HepG2 (cell line): Measurements from ENCODE around the gene RSF1. TPM values are rescaled to one million over a fixed set of nuclear protein-coding genes. Genes with fewer than 3 reads are reported as not detected.

ENCODE experiments used
- FOXA1 ChIP-seq, 2 experiments: fragments of 450-650 bp in 1 of 2; sonication (generic) in 1 of 2; formaldehyde crosslinking in 1 of 2; IDR thresholded peaks; 2 replicates each; pipeline versions ENCODE4 v1.4.0 to v1.6.1; 2016 to 2020; ENCODE audit warnings: missing genetic modification reagents in 1 of 2
- FOXP1 ChIP-seq, 2 experiments: fragments of 450-650 bp in 1 of 2; IDR thresholded peaks; 2 replicates each; pipeline ENCODE4 v1.6.1; 2017 to 2018; ENCODE audit warnings: antibody characterized with exemption in 1 of 2
- ISL2 ChIP-seq: sonication (generic); formaldehyde crosslinking; IDR thresholded peaks from 2 replicates; pipeline ENCODE4 v1.5.0; 2020; ENCODE audit warnings: missing genetic modification reagents
- TRAFD1 ChIP-seq: sonication (generic); formaldehyde crosslinking; IDR thresholded peaks from 2 replicates; pipeline ENCODE4 v1.5.1; 2020; ENCODE audit warnings: missing genetic modification reagents, mild to moderate bottlenecking, borderline replicate concordance
- polyA plus RNA-seq, 8 experiments: library from polyadenylated mRNA; depleted of rRNA in 3 of 8; stranded (reverse) in 7 of 8; unstranded in 1 of 8; fragments of >200 nt; fragmentation: Illumina TruSeq in 4 of 8; extraction: Trizol in 4 of 8; gene quantifications; 2 replicates each; pipeline versions ENCODE4 v1.2.1 to v1.2.3, GENCODE V29; 2011 to 2016; ENCODE audit warnings: low read depth in 4 of 8, missing spikeins in 1 of 8, mixed read lengths in 1 of 8; ENCODE audit not compliant: insufficient read depth in 1 of 8
- total RNA-seq, 5 experiments: library from RNA; depleted of rRNA; stranded (reverse); fragments of >200 nt; fragmentation: Illumina TruSeq; extraction: Trizol; gene quantifications; 2 replicates each; pipeline ENCODE4 v1.2.3, GENCODE V29; 2016; ENCODE audit warnings: low read depth in 1 of 5
- TF ChIP-seq, protein P1 (sequence below): sonication (generic); formaldehyde crosslinking; conservative IDR thresholded peaks from 2 replicates; pipeline ENCODE4 v1.4.0; 2020; ENCODE audit warnings: mild to moderate bottlenecking, missing genetic modification reagents, moderate library complexity
- TF ChIP-seq, protein P2 (sequence below): sonication (generic); formaldehyde crosslinking; IDR thresholded peaks from 2 replicates; pipeline ENCODE4 v1.4.0; 2020; ENCODE audit warnings: missing genetic modification reagents, borderline replicate concordance
- TF ChIP-seq, protein P3 (sequence below): IDR thresholded peaks from 2 replicates; pipeline ENCODE4 v1.6.1; 2016; ENCODE audit warnings: low read depth

RSF1 gene
- total and polyA plus RNA-seq, 2 of the 13 experiments (the other 11 are each of a cell fraction or from before 2014, with no cell fraction given) = 15.5 to 33.1 TPM

GRCh38 chr11:77729063-77729462 lies 91.5 kb downstream of the RSF1 start (continued):
- TF ChIP-seq, protein P1, sequence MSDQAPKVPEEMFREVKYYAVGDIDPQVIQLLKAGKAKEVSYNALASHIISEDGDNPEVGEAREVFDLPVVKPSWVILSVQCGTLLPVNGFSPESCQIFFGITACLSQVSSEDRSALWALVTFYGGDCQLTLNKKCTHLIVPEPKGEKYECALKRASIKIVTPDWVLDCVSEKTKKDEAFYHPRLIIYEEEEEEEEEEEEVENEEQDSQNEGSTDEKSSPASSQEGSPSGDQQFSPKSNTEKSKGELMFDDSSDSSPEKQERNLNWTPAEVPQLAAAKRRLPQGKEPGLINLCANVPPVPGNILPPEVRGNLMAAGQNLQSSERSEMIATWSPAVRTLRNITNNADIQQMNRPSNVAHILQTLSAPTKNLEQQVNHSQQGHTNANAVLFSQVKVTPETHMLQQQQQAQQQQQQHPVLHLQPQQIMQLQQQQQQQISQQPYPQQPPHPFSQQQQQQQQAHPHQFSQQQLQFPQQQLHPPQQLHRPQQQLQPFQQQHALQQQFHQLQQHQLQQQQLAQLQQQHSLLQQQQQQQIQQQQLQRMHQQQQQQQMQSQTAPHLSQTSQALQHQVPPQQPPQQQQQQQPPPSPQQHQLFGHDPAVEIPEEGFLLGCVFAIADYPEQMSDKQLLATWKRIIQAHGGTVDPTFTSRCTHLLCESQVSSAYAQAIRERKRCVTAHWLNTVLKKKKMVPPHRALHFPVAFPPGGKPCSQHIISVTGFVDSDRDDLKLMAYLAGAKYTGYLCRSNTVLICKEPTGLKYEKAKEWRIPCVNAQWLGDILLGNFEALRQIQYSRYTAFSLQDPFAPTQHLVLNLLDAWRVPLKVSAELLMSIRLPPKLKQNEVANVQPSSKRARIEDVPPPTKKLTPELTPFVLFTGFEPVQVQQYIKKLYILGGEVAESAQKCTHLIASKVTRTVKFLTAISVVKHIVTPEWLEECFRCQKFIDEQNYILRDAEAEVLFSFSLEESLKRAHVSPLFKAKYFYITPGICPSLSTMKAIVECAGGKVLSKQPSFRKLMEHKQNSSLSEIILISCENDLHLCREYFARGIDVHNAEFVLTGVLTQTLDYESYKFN (CRISPR knock-in tag) = 0 out of 2 replicates have a peak, but pooled peaks have one; percentile 36
- TF ChIP-seq, protein P2, sequence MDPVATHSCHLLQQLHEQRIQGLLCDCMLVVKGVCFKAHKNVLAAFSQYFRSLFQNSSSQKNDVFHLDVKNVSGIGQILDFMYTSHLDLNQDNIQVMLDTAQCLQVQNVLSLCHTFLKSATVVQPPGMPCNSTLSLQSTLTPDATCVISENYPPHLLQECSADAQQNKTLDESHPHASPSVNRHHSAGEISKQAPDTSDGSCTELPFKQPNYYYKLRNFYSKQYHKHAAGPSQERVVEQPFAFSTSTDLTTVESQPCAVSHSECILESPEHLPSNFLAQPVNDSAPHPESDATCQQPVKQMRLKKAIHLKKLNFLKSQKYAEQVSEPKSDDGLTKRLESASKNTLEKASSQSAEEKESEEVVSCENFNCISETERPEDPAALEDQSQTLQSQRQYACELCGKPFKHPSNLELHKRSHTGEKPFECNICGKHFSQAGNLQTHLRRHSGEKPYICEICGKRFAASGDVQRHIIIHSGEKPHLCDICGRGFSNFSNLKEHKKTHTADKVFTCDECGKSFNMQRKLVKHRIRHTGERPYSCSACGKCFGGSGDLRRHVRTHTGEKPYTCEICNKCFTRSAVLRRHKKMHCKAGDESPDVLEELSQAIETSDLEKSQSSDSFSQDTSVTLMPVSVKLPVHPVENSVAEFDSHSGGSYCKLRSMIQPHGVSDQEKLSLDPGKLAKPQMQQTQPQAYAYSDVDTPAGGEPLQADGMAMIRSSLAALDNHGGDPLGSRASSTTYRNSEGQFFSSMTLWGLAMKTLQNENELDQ (CRISPR knock-in tag) = no peak
- no peak for TF ChIP-seq FOXA1 (IDR thresholded peaks at IDR 0.05)
- TF ChIP-seq FOXA1 (CRISPR knock-in tag; IDR thresholded peaks at IDR 0.05) = peak; percentile 50; the same call in 1 of the 2 replicates
- no peak for TF ChIP-seq TRAFD1 (CRISPR knock-in tag)
- TF ChIP-seq FOXP1 (IDR thresholded peaks at IDR 0.05) = no peak
- TF ChIP-seq FOXP1 (CRISPR knock-in tag; IDR thresholded peaks at IDR 0.05) = 0 out of 2 replicates have a peak, but pooled peaks have one; percentile 10
- TF ChIP-seq ISL2 (CRISPR knock-in tag) = peak; percentile 58; the same call in 1 of the 2 replicates
- TF ChIP-seq, protein P3, sequence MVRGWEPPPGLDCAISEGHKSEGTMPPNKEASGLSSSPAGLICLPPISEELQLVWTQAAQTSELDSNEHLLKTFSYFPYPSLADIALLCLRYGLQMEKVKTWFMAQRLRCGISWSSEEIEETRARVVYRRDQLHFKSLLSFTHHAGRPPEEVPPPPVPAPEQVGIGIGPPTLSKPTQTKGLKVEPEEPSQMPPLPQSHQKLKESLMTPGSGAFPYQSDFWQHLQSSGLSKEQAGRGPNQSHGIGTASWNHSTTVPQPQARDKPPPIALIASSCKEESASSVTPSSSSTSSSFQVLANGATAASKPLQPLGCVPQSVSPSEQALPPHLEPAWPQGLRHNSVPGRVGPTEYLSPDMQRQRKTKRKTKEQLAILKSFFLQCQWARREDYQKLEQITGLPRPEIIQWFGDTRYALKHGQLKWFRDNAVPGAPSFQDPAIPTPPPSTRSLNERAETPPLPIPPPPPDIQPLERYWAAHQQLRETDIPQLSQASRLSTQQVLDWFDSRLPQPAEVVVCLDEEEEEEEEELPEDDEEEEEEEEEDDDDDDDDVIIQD (CRISPR knock-in tag) = peak; percentile 15; the same call in 1 of the 2 replicates
